Measurements from ENCODE around the gene IL17RD. TPM values are rescaled to one million over a fixed set of nuclear protein-coding genes. Genes with fewer than 3 reads are reported as not detected.

The IL17RD gene
- 1.4 and 1.6 TPM in 2 replicates for polyA plus RNA-seq (2011; rRNA removed)
- 2.2 and 2.8 TPM in 2 replicates for polyA minus RNA-seq (2011; rRNA and poly(A)+ RNA removed)

DNA sequence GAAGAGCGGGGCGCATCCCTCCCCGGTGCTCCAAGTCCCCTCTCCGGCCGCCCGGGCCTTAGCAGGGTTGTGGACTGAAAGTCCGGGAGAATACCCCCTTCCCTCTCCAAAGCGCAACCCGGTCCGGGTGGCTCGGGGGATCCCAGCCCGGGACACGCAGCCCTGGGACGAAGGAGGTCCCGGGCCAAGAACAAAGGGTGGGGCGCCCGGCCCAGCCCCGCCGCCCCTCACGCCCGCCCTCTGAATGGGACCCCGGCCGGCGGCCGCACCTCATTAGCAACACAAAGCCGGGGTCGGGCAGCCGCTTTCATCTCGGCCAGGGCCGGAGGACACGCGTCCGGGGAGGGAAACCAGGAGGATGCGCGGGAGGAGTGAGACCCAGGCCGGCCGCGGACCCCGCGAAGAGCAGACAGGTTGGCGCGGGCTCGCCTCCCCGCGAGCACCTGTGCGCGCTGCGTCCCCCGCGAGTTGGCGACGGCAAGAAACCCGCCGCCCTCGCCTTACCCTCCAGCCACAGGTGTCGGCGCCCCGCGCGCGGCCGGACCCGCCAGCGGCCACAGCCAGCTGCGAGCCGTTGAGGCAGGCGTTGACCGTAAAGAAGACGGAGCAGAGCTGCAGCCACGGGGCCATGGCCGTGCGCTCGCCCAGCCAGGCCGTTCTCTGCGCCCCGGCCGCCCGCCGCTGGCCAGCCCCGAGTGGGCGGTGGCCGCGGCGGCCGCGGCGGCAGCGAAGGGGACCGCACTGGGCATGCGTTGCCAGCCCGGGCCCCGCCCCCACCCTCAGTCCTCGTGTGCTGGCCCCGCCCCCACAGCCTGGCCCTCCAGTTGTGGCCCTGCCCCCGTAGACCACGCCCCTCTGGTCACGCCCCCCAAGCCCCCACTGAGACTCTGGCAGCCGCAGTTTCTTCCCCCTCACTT lies at the start of gene IL17RD:
TSS of gene IL17RD (minus strand) at position 697 of the 917 bp plus-strand sequence. CDS start at position 630, 67 bp downstream.
- Histone ChIP-seq H3K4me3 (ENCODE audit: low read depth, low read length) (peak within 1 kb of the TSS; percentile 62), H3K27me3 (ENCODE audit: control insufficient read depth, insufficient read depth, low read length) (peaks cover 54% of the 10 kb centered on the region), H3K27ac (ENCODE audit: low read depth, low read length) (no peak within 1 kb of the TSS), H3K9me3 (ENCODE audit: control insufficient read depth, insufficient read depth, low read length) (no peaks in the 10 kb centered on the region)
- ChIA-PET CTCF (interaction anchor here (0.5 to 0.9 kb wide), 3 partner anchors 28 to 351 kb away, joined by 3 to 4 read pairs (median 3); no protein-coding TSS in a partner anchor), POLR2A (no interaction called here)
- peak; percentile 32 for DNase-seq (ENCODE audit: low read depth, low spot score)
- no peak for TF ChIP-seq CTCF (IDR thresholded peaks at IDR 0.05; ENCODE audit: low read depth, low read length)

DNA sequence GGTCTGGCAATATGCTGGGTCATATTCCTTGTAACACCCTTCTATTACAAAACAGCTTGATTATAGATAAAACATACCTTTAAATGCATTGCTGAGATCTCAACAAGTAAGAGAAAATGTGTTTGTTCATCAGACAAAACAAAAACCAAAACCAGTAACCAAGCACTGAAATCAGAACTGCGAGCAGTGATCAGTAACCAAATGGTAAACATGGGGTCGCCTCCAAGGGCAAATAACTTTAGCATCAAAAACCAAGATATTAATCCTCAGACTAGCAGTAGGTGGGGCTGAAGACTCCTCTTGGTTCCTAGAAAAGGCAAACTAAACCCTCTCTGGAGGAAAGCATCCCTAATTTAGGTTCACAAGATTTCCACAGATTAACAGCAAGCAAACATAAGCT lies 41.3 kb upstream of the IL17RD start:
- no peak for TF ChIP-seq CTCF (IDR thresholded peaks at IDR 0.05; ENCODE audit: low read depth, low read length)
- DNase-seq (ENCODE audit: low read depth, low spot score), result no peak
- Histone ChIP-seq H3K4me3 (ENCODE audit: low read depth, low read length) (no peak overlapping the region), H3K27me3 (ENCODE audit: control insufficient read depth, insufficient read depth, low read length) (no peaks in the 10 kb centered on the region), H3K9me3 (ENCODE audit: control insufficient read depth, insufficient read depth, low read length) (no peaks in the 10 kb centered on the region), H3K27ac (ENCODE audit: low read depth, low read length) (no peak overlapping the region)
- ChIA-PET POLR2A (no interaction called here), CTCF (interaction anchor here (0.6 to 1.4 kb wide), 2 partner anchors 36 to 805 kb away, joined by 4 read pairs; no protein-coding TSS in a partner anchor)

DNA sequence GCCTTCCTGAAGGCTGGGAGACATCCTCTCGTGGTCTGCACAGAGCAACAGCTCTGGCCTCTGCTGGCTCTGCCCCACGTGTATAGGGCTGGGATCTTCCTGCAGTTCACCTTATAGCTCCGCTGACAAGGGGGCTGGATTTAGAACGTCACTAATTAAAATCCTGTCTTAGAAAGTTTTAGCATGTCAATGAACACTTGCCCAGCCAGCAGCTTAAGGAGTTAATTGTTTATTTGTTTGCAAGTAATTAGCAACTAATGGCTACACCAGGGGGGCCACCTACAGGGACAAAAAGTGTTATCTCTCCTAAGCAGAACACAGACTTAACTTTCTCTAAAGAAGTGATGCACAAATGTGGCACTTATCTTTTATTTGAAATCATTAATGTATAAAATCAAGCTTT lies 34.7 kb upstream of the IL17RD start, which contains the start of gene HESX1:
TSS of gene HESX1 (minus strand) at position 84 of the 403 bp plus-strand sequence. CDS start at position 24, 60 bp downstream.
- no peak within 1 kb of the TSS for H3K4me3 ChIP-seq (ENCODE audit: low read depth, low read length)
- no peaks in the 10 kb centered on the region; the same call in 1 of the 2 replicates for H3K9me3 ChIP-seq (ENCODE audit: control insufficient read depth, insufficient read depth, low read length)
- TF ChIP-seq CTCF (IDR thresholded peaks at IDR 0.05; ENCODE audit: low read depth, low read length), result no peak
- H3K27me3 ChIP-seq (ENCODE audit: control insufficient read depth, insufficient read depth, low read length), result no peaks in the 10 kb centered on the region
- peak within 1 kb of the TSS; percentile 25 for H3K27ac ChIP-seq (ENCODE audit: low read depth, low read length)
- POLR2A ChIA-PET, result no interaction called here
- CTCF ChIA-PET, result no interaction called here
- DNase-seq (ENCODE audit: low read depth, low spot score), result no peak

- ChIA-PET CTCF (no interaction called here), POLR2A (no interaction called here)
- Histone ChIP-seq H3K4me3 (ENCODE audit: low read depth, low read length) (no peak overlapping the region), H3K27ac (ENCODE audit: low read depth, low read length) (no peak overlapping the region), H3K9me3 (ENCODE audit: control insufficient read depth, insufficient read depth, low read length) (no peaks in the 10 kb centered on the region; the same call in 1 of the 2 replicates), H3K27me3 (ENCODE audit: control insufficient read depth, insufficient read depth, low read length) (no peaks in the 10 kb centered on the region)
- DNase-seq (ENCODE audit: low read depth, low spot score), result no peak
- no peak for TF ChIP-seq CTCF (IDR thresholded peaks at IDR 0.05; ENCODE audit: low read depth, low read length)
These were observed 29.5 kb upstream of the IL17RD start for GRCh38 chr3:57194641-57195040.

DNA sequence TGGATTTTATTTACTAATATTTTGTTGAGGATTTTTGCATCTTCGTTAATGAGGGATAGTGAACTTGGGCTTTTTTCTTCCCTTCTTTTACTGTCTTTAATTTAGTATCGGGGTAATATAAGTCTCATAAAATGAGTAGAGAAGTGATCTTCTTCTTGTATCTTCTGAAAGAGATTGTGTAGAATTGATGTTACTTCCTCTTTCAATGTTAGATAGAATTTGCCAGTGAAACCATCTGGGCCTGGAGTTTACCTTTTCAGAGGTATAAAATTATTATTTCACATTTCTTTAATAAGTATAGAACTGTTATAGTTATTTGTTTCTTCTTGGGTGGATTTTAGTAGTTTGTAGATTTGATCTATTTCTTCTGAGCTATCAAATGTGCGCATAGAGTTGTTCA lies 26.9 kb upstream of the IL17RD start:
- Histone ChIP-seq H3K9me3 (ENCODE audit: control insufficient read depth, insufficient read depth, low read length) (no peaks in the 10 kb centered on the region; the same call in 1 of the 2 replicates), H3K27me3 (ENCODE audit: control insufficient read depth, insufficient read depth, low read length) (peaks cover 2% of the 10 kb centered on the region), H3K4me3 (ENCODE audit: low read depth, low read length) (no peak overlapping the region), H3K27ac (ENCODE audit: low read depth, low read length) (no peak overlapping the region)
- CTCF ChIA-PET, result no interaction called here
- POLR2A ChIA-PET, result no interaction called here
- TF ChIP-seq CTCF (IDR thresholded peaks at IDR 0.05; ENCODE audit: low read depth, low read length), result no peak
- DNase-seq (ENCODE audit: low read depth, low spot score), result no peak

Measured in AG04450 (cell line).